HEK293 (cell line): ENCODE data around the gene PPP6R3.

Experiments
- MYNN ChIP-seq: fragments of 450-650 bp; formaldehyde crosslinking; IDR thresholded peaks from 2 replicates; pipeline ENCODE4 v1.5.1; 2016; ENCODE audit warnings: missing biosample characterization, missing genetic modification characterization, borderline replicate concordance
- ZBTB17 ChIP-seq: fragments of 450-650 bp; formaldehyde crosslinking; IDR thresholded peaks from 2 replicates; pipeline ENCODE4 v1.5.1; 2016; ENCODE audit warnings: missing biosample characterization, missing genetic modification characterization
- ZNF394 ChIP-seq: fragments of 450-650 bp; formaldehyde crosslinking; IDR thresholded peaks from 2 replicates; pipeline ENCODE4 v1.5.1; 2016; ENCODE audit warnings: missing biosample characterization, missing genetic modification characterization, mild to moderate bottlenecking, moderate library complexity, borderline replicate concordance
- TF ChIP-seq, protein P1 (sequence below): fragments of 450-650 bp; formaldehyde crosslinking; IDR thresholded peaks from 2 replicates; pipeline ENCODE4 v1.5.1; 2016; ENCODE audit warnings: missing biosample characterization, missing genetic modification characterization

DNA sequence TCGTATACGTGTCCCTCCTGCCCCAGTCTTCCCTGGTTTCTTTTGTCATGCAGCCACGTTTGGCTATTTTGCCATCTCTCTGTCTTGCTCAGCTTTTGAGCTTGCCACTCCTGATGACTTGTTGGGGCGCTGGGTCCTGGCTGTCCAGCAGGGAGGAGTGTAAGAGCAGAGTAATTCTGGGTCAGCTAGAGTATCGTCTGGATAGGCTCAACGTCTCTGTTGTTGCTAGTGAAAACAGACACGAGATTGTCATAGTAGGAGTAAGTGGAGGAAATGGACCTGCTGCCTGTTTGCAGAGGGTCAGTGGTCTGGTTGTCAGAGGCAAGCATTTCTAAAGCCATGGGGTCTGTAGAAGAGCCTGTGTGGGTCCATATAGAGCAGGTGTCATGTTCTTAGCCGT lies 83.0 kb downstream of the PPP6R3 start:
- TF ChIP-seq ZBTB17 (tag by site-specific recombination) (no peak), MYNN (no peak), ZNF394 (tag by site-specific recombination) (no peak)
- TF ChIP-seq, protein P1, sequence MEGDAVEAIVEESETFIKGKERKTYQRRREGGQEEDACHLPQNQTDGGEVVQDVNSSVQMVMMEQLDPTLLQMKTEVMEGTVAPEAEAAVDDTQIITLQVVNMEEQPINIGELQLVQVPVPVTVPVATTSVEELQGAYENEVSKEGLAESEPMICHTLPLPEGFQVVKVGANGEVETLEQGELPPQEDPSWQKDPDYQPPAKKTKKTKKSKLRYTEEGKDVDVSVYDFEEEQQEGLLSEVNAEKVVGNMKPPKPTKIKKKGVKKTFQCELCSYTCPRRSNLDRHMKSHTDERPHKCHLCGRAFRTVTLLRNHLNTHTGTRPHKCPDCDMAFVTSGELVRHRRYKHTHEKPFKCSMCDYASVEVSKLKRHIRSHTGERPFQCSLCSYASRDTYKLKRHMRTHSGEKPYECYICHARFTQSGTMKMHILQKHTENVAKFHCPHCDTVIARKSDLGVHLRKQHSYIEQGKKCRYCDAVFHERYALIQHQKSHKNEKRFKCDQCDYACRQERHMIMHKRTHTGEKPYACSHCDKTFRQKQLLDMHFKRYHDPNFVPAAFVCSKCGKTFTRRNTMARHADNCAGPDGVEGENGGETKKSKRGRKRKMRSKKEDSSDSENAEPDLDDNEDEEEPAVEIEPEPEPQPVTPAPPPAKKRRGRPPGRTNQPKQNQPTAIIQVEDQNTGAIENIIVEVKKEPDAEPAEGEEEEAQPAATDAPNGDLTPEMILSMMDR (tag by site-specific recombination) = no peak
